Thyroid gland (tissue), 4 donors: ENCODE results near the gene IL17B. TPM values are rescaled to one million over a fixed set of nuclear protein-coding genes. Genes with fewer than 3 reads are reported as not detected.

ENCODE experiments used
- DNase-seq, 2 donors: peaks; one replicate each; pipeline ENCODE4 v3.0.0-alpha.2; 2019
- H3K27ac ChIP-seq, 3 donors: fragments of 200-600 bp; sonication (generic); 1 replicate in 2 of 3; 2 replicates in 1 of 3; pipeline ENCODE4 v1.5.1; 2016 to 2019; ENCODE audit warnings: mild to moderate bottlenecking in 1 of 3, moderate library complexity in 1 of 3
- H3K27me3 ChIP-seq: fragments of 200-600 bp; sonication (generic); one replicate; pipeline ENCODE4 v1.5.1; 2019
- H3K36me3 ChIP-seq, 2 donors: fragments of 200-600 bp; sonication (generic); one replicate each; pipeline ENCODE4 v1.5.1; 2016 to 2019
- H3K4me1 ChIP-seq, 2 donors: fragments of 200-600 bp; sonication (generic); one replicate each; pipeline ENCODE4 v1.5.1; 2017 to 2019
- H3K4me3 ChIP-seq, 3 donors: fragments of 200-600 bp; sonication (generic); replicated peaks in 1 of 3; 1 replicate in 2 of 3; 2 replicates in 1 of 3; pipeline ENCODE4 v1.5.1; 2016; ENCODE audit warnings: mild to moderate bottlenecking in 1 of 3
- H3K9me3 ChIP-seq: fragments of 200-600 bp; sonication (generic); one replicate; pipeline ENCODE4 v1.5.1; 2017
- POLR2A ChIP-seq, 2 donors: fragments of 450-650 bp; IDR thresholded peaks; one replicate each; pipeline ENCODE4 v1.6.1; 2017; ENCODE audit warnings: antibody characterized with exemption in 2 of 2, mild to moderate bottlenecking in 2 of 2, moderate library complexity in 1 of 2
- WGBS, 2 donors: methylation state at CpG; one replicate each; pipeline ENCODE4 v1.1.5; 2017; 5-methylcytosine and 5-hydroxymethylcytosine counted together
- intact Hi-C: fragments of 100-400 bp; cut with DNase I; formaldehyde crosslinking; loops from one replicate; pipeline ENCODE4 v1.15.1; 2023
- total RNA-seq, 4 donors: library from RNA; depleted of rRNA; stranded (reverse); fragments of >200 nt; gene quantifications; one replicate each; pipeline ENCODE4 v1.2.3, GENCODE V29; 2016
- TF ChIP-seq, protein P1 (sequence below), 6 experiments: fragments of 200-600 bp in 3 of 6; fragments of 450-650 bp in 3 of 6; sonication (generic) in 3 of 6; IDR thresholded peaks; one replicate each; pipeline ENCODE4 v1.5.1; 2016 to 2019; ENCODE audit warnings: antibody characterized with exemption in 6 of 6, mild to moderate bottlenecking in 2 of 6, inconsistent platforms in 1 of 6, moderate library complexity in 1 of 6

The IL17B gene
- total RNA-seq, 4 donors from 2014 or later, result 1.7 TPM; not detected in 3

GRCh38 chr5:149344151-149344550, 34.9 kb downstream of the IL17B start:
- no peaks in the 10 kb centered on the region for H3K27me3 ChIP-seq
- no peak overlapping the region for H3K27ac ChIP-seq
- H3K4me3 ChIP-seq, result no peak overlapping the region
- WGBS, 2 donors, result 92 to 93% methylated on average over 2 of the region's 2 CpGs
- peaks cover 6 to 12% of the 10 kb centered on the region in 2 donors for H3K4me1 ChIP-seq
- no peaks in the 10 kb centered on the region for H3K9me3 ChIP-seq
- H3K36me3 ChIP-seq, result peaks cover 7% of the 10 kb centered on the region in 2 donors
- intact Hi-C loops, result no loop called here
- TF ChIP-seq, protein P1, sequence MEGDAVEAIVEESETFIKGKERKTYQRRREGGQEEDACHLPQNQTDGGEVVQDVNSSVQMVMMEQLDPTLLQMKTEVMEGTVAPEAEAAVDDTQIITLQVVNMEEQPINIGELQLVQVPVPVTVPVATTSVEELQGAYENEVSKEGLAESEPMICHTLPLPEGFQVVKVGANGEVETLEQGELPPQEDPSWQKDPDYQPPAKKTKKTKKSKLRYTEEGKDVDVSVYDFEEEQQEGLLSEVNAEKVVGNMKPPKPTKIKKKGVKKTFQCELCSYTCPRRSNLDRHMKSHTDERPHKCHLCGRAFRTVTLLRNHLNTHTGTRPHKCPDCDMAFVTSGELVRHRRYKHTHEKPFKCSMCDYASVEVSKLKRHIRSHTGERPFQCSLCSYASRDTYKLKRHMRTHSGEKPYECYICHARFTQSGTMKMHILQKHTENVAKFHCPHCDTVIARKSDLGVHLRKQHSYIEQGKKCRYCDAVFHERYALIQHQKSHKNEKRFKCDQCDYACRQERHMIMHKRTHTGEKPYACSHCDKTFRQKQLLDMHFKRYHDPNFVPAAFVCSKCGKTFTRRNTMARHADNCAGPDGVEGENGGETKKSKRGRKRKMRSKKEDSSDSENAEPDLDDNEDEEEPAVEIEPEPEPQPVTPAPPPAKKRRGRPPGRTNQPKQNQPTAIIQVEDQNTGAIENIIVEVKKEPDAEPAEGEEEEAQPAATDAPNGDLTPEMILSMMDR (IDR thresholded peaks at IDR 0.05), result no peak
- no peak for TF ChIP-seq POLR2A (IDR thresholded peaks at IDR 0.05)
- DNase-seq, result no peak

- Histone ChIP-seq H3K27me3 (no peaks in the 10 kb centered on the region), H3K27ac (no peak overlapping the region), H3K9me3 (no peaks in the 10 kb centered on the region), H3K36me3 (no peaks in the 10 kb centered on the region), H3K4me3 (no peak overlapping the region), H3K4me1 (peaks cover 6 to 12% of the 10 kb centered on the region in 2 donors)
- no peak for TF ChIP-seq POLR2A (IDR thresholded peaks at IDR 0.05)
- TF ChIP-seq, protein P1 (IDR thresholded peaks at IDR 0.05), result no peak
- intact Hi-C loops, result no loop called here
- DNase-seq, result no peak
Observed at GRCh38 chr5:149341876-149342275, 37.2 kb downstream of the IL17B start.

DNA sequence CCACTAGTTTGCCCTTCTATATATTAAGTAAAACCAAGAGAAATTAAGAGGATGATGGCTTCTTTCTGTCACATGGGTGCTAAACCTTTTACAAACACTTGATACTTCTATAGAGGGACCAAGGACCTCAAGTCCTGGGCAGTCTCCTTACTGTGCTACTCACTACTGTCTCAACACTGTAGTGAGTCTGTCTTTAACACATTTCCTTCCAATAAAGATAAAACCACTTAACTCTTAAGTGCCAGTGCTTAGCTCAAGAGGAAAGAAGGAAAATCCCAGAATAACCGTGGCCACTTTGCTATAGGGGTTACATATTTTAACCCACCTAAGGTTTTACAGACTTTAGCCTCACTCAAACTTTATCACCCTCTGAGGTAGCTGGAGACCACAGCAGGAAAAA, 38.2 kb downstream of the IL17B start:
- H3K4me1 ChIP-seq, result peaks cover 6 to 8% of the 10 kb centered on the region in 2 donors
- no peak overlapping the region for H3K4me3 ChIP-seq
- no peak overlapping the region for H3K27ac ChIP-seq
- H3K36me3 ChIP-seq, result no peaks in the 10 kb centered on the region
- 32 to 33% methylated on average over 1 of the region's 1 CpG for WGBS, 2 donors
- intact Hi-C loops, result no loop called here
- TF ChIP-seq, protein P1 (IDR thresholded peaks at IDR 0.05), result no peak
- TF ChIP-seq POLR2A (IDR thresholded peaks at IDR 0.05), result no peak
- no peaks in the 10 kb centered on the region for H3K9me3 ChIP-seq
- H3K27me3 ChIP-seq, result no peaks in the 10 kb centered on the region
- no peak for DNase-seq

GRCh38 chr5:149338364-149338763, 40.7 kb downstream of the IL17B start:
- no peaks in the 10 kb centered on the region for H3K36me3 ChIP-seq
- no peak for DNase-seq

DNA sequence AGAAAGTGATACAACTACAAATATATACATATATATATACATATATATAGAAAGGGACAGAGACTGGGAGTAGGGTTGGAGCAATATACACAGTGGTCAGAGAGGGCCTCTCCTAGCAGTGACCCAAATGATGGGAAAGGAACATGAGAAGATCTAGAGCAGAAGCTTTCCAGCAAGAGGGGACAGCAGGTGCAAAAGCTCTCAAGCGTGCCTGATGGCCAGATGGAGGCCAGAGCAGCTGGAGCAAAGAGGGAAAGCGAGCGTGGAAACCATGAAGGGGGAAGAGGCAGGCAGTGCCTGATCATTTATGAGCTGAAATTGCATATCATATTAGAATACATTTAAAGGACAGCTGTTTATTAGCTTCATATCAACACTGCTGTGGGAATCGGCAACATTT, 41.4 kb downstream of the IL17B start:
- intact Hi-C loops, result no loop called here
- Histone ChIP-seq H3K27ac (no peak overlapping the region), H3K4me1 (no peaks in the 10 kb centered on the region), H3K27me3 (no peaks in the 10 kb centered on the region), H3K4me3 (no peak overlapping the region), H3K36me3 (no peaks in the 10 kb centered on the region), H3K9me3 (no peaks in the 10 kb centered on the region)
- no peak for TF ChIP-seq POLR2A (IDR thresholded peaks at IDR 0.05)
- TF ChIP-seq, protein P1 (IDR thresholded peaks at IDR 0.05), result no peak
- 82 to 92% methylated on average over 4 of the region's 4 CpGs for WGBS, 2 donors
- no peak for DNase-seq

More at GRCh38 chr5:149338364-149338763, 40.7 kb downstream of the IL17B start:
- TF ChIP-seq POLR2A (IDR thresholded peaks at IDR 0.05), result no peak
- TF ChIP-seq, protein P1 (IDR thresholded peaks at IDR 0.05), result no peak
- WGBS, 2 donors, result 76 to 79% methylated on average over 1 of the region's 1 CpG
- no peaks in the 10 kb centered on the region for H3K4me1 ChIP-seq
- no peak overlapping the region for H3K27ac ChIP-seq
- intact Hi-C loops, result no loop called here
- H3K4me3 ChIP-seq, result no peak overlapping the region
- H3K9me3 ChIP-seq, result no peaks in the 10 kb centered on the region
- no peaks in the 10 kb centered on the region for H3K27me3 ChIP-seq
